Measurements from ENCODE around the gene CALML6.

- TF ChIP-seq CTCF (conservative IDR thresholded peaks at IDR 0.05; ENCODE audit: low read length) = no peak
- no peak for TF ChIP-seq EZH2phosphoT487 (IDR thresholded peaks at IDR 0.05; ENCODE audit: borderline replicate concordance)
Measured at GRCh38 chr1:1914101-1914970, 724 bp upstream of the CALML6 start.
